COLO829 (cell line): ENCODE measurements around the gene RAB4A.

Experiments
- DNase-seq: peaks from one replicate; pipeline ENCODE4 v3.0.0; 2012; ENCODE audit warnings: low spot score

The RAB4A gene

DNA sequence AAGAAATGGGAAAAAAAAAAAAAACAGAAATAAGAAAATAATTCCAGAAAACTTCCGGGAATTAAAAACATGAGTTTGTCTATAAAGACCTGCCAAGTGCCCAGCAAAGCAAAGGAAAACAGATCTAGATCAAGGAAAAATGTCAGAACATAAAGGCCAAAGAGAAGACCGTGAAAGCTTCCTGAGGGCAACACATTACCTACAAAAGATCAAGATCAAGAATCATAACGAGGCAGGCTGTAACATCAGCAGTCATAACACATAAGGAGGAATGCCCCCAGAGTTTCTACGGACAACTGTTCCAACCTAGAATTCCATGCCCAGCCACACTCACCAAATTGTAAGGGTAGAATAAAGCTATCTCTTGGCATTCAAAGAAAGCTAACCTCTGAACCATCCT lies 68.2 kb downstream of the RAB4A start:
- DNase-seq, result no peak

GRCh38 chr1:229339520-229339919 lies 68.6 kb downstream of the RAB4A start:
- DNase-seq, result no peak

DNA sequence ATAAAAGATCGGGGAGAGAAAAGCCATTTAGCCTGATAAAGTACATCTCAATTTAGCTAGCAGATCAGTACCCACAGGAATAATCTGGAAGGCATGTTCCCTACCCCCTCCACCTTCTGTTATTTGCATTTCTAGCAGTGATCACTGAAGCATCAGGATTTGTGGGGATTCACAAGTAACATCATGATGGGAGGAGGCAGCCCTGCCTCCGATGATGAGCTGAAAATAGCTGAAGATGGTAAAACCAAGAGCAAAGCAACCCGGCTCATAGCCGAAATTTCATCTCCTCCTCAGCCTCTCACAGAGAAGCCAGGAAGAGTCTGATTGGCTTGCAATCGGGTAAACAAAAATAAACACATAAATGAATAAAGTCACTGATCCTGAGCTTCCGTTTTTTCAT lies 69.6 kb downstream of the RAB4A start:
- no peak for DNase-seq

GRCh38 chr1:229341774-229342655 lies 71.1 kb downstream of the RAB4A start:
- DNase-seq, result peak; percentile 57

DNA sequence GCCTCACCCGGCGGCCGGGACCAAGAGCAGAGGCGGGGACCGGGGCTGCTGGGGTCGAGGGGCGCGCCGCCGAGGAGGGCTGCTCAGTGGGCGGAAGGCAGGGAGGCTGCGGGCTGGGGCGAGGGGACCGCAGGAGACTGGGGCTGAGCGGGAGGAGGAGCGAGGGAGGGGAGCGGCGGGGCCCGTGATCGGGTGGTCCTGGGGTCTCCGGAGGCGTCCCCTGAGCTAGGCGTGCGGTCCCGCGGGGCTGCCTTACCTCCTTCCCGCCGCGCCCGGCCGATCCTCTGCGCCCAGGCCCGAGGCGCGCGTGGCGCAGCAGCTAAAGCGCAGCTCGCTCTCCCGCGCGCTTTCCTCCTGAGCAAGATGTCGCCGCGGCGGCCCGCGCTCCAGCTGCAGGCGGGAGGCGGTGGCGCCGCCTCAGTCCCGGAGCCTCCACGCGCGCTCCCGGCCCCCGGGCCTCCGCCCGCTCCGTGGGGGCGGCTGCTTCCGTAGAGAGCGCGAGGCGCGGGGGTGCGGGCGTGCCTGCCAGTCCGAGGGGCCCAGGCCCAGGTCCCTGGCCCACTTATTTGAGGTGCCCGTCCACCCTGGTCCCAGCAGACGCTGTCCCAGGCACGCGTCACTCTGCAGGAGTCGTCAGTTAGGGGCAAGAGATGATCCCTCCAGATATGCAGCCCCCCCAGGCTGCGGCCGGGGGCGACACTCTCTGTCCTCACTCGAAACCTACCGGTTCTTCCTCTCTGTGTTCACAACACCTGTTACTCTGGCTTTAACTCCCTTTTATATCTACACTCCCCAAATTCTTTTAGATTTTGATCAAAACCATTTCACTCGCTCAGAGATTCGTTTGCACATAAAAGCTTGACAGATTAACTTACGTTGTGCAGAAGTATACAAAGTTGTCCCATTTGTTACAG lies 72.0 kb downstream of the RAB4A start, which contains the start of gene CCSAP:
CCSAP (minus strand) TSS at position 392 of the 914 bp plus-strand sequence. CDS start 582 bp downstream, outside the sequence.
- no peak for DNase-seq

DNA sequence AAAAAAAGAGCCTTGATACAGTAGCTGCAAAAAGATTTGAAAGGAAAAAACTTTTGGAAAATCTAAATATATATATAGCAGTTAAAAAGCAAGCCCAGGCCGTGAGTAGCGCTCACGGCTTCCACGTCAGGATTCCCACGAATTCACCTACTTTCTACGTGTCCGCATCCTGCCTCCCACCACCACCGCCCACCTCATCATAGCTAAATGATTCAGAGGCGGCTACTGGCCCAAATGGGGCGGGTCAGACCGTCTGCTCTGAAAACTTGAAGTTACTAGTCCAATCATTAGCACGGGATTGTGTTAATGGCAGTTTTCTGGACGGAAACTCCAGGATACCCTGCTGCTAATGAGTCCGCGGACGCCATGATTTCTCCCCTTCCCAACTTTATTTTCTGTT lies 73.2 kb downstream of the RAB4A start:
- DNase-seq, result no peak

DNA sequence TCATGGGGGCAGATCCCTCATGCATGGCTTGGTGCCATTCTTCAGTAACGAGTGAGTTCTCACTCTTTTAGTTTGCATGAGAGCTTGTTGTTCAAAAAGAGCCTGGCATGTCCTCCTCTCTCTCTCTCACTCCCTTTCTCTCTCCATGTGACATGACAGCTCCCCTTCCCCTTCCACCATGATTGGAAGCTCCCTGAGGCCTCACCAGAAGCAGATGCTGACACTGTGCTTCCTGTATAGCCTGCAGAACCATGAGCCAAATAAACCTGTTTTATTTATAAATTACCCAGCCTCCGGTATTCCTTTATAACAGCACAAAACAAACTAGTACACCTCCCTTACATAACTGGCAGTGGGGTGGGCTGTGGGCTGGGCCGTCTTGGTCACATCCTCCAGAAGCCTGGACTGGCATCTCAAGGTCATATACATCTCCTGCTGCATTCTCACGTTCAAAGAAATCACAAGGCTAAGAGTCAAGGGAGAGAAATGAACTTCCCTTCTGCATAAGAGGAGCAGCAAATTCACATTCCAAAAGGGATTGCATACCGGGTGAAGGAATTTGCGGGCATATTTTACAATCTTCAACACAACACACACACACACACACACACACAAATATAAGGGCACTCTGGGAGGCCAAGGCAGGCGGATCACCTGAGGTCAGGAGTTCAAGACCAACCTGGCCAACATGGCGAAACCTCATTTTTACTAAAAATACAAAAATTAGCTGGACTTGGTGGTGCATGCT lies 74.2 kb downstream of the RAB4A start:
- DNase-seq, result no peak

- DNase-seq, result no peak
Observed at GRCh38 chr1:229347528-229347927, 76.6 kb downstream of the RAB4A start.

DNA sequence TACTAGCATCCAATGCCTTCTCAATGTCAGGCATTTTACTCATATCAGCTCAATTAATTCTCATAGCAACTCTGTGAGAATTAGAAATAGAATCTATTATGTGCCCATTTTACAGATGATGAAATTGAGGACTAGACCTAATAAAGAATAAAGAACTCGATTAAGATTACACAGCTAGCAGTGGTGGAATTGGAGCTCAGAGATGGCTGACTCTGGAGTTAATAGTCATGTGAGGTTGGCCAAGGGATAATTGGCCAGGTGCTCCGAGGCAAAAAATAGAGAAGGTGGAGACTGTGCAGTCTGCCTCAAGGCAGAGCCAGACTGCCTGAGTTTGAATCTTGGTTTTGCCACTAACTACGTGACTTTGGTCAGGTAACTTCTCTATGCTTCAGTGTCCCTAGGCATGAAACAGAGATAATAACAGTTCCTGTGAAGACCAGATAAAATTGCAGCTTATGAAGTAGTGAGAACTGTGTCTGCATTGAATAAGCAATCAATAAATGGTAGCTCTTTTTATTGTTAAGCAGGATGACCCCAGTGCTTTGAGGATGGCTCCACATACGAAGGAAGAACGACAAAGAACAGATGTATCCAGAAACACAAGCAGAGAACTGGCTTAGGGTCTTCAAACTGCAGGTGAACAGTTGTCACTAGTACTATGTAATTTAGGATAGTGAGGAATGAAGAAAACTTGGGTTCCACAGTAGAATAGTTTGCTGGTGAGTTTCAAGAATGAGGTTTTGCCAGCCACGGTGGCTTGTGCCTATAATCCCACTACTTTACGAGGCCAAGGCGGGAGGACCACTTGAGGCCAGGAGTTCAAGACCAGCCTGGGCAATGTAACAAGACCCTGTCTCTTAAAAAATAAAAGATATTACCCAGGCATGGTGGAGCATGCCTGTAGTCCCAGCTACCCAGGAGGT lies 78.8 kb downstream of the RAB4A start:
- no peak for DNase-seq

- no peak for DNase-seq
Observed at GRCh38 chr1:229352975-229353374, 82.1 kb downstream of the RAB4A start.

GRCh38 chr1:229354226-229354625 lies 83.3 kb downstream of the RAB4A start:
- no peak for DNase-seq
